HUES6 (cell line): Measurements from ENCODE around the gene CEP83.

Experiments used
- H3K27ac ChIP-seq: 2 replicates; pipeline ENCODE4 v1.7.0; 2013; ENCODE audit warnings: low read depth, mild to moderate bottlenecking, low read length, inconsistent platforms
- H3K27me3 ChIP-seq: 2 replicates; pipeline ENCODE4 v1.6.1; 2013; ENCODE audit warnings: low read length; ENCODE audit not compliant: control insufficient read depth, insufficient read depth
- H3K36me3 ChIP-seq: 2 replicates; pipeline ENCODE4 v1.6.1; 2013; ENCODE audit warnings: low read length; ENCODE audit not compliant: control insufficient read depth, insufficient read depth
- H3K4me1 ChIP-seq: 2 replicates; pipeline ENCODE4 v1.6.1; 2013; ENCODE audit warnings: low read length; ENCODE audit not compliant: control insufficient read depth, insufficient read depth
- H3K4me3 ChIP-seq: 2 replicates; pipeline ENCODE4 v1.5.1; 2013; ENCODE audit warnings: low read depth, low read length
- H3K9ac ChIP-seq: one replicate; pipeline ENCODE4 v1.6.1; 2013; ENCODE audit warnings: mild to moderate bottlenecking, low read length
- H3K9me3 ChIP-seq: 2 replicates; pipeline ENCODE4 v1.6.1; 2013; ENCODE audit warnings: low read depth, low read length; ENCODE audit not compliant: control insufficient read depth, insufficient read depth

CEP83 gene

GRCh38 chr12:94285943-94286582 lies 173.6 kb downstream of the CEP83 start:
- H3K9ac ChIP-seq = no peak overlapping the region
- no peaks in the 10 kb centered on the region for H3K36me3 ChIP-seq

GRCh38 chr12:94284859-94285258 lies 174.8 kb downstream of the CEP83 start:
- Histone ChIP-seq H3K4me1 (peaks cover 25% of the 10 kb centered on the region), H3K27me3 (no peaks in the 10 kb centered on the region), H3K9me3 (no peaks in the 10 kb centered on the region), H3K36me3 (no peaks in the 10 kb centered on the region), H3K4me3 (no peak overlapping the region), H3K27ac (no peak overlapping the region), H3K9ac (no peak overlapping the region)

More at GRCh38 chr12:94285943-94286582, 173.6 kb downstream of the CEP83 start:
- Histone ChIP-seq H3K27me3 (no peaks in the 10 kb centered on the region), H3K27ac (no peak overlapping the region), H3K9me3 (no peaks in the 10 kb centered on the region), H3K4me3 (no peak overlapping the region), H3K4me1 (peaks cover 35% of the 10 kb centered on the region)

GRCh38 chr12:94284046-94284445 lies 175.6 kb downstream of the CEP83 start:
- Histone ChIP-seq H3K4me3 (no peak overlapping the region), H3K4me1 (peaks cover 19% of the 10 kb centered on the region), H3K36me3 (no peaks in the 10 kb centered on the region), H3K9ac (no peak overlapping the region), H3K27me3 (no peaks in the 10 kb centered on the region), H3K27ac (no peak overlapping the region), H3K9me3 (no peaks in the 10 kb centered on the region)

GRCh38 chr12:94282675-94283074 lies 177.0 kb downstream of the CEP83 start:
- Histone ChIP-seq H3K4me3 (no peak overlapping the region), H3K9me3 (no peaks in the 10 kb centered on the region), H3K27me3 (no peaks in the 10 kb centered on the region), H3K9ac (no peak overlapping the region), H3K36me3 (no peaks in the 10 kb centered on the region), H3K4me1 (peaks cover 18% of the 10 kb centered on the region), H3K27ac (no peak overlapping the region)

- H3K27me3 ChIP-seq = no peaks in the 10 kb centered on the region
- H3K36me3 ChIP-seq = no peaks in the 10 kb centered on the region
- H3K9me3 ChIP-seq = no peaks in the 10 kb centered on the region
- no peaks in the 10 kb centered on the region for H3K4me1 ChIP-seq
- H3K27ac ChIP-seq = no peak overlapping the region
- H3K9ac ChIP-seq = no peak overlapping the region
- H3K4me3 ChIP-seq = no peak overlapping the region
These were observed 179.6 kb downstream of the CEP83 start for GRCh38 chr12:94280063-94280462.

- Histone ChIP-seq H3K27ac (no peak overlapping the region), H3K9me3 (no peaks in the 10 kb centered on the region), H3K36me3 (no peaks in the 10 kb centered on the region)
These were observed 182.2 kb downstream of the CEP83 start for GRCh38 chr12:94277426-94278000.

GRCh38 chr12:94276725-94277124 lies 182.9 kb downstream of the CEP83 start:
- H3K27ac ChIP-seq = no peak overlapping the region
- H3K4me3 ChIP-seq = no peak overlapping the region
- no peaks in the 10 kb centered on the region for H3K9me3 ChIP-seq

More at GRCh38 chr12:94277426-94278000, 182.2 kb downstream of the CEP83 start:
- Histone ChIP-seq H3K27me3 (no peaks in the 10 kb centered on the region), H3K9ac (no peak overlapping the region), H3K4me1 (no peaks in the 10 kb centered on the region), H3K4me3 (no peak overlapping the region)

GRCh38 chr12:94273272-94273671 lies 186.4 kb downstream of the CEP83 start:
- Histone ChIP-seq H3K4me3 (no peak overlapping the region), H3K9ac (no peak overlapping the region), H3K4me1 (no peaks in the 10 kb centered on the region), H3K27ac (no peak overlapping the region), H3K36me3 (no peaks in the 10 kb centered on the region), H3K27me3 (no peaks in the 10 kb centered on the region), H3K9me3 (no peaks in the 10 kb centered on the region)

More at GRCh38 chr12:94276725-94277124, 182.9 kb downstream of the CEP83 start:
- Histone ChIP-seq H3K4me1 (no peaks in the 10 kb centered on the region), H3K27me3 (no peaks in the 10 kb centered on the region), H3K36me3 (no peaks in the 10 kb centered on the region), H3K9ac (no peak overlapping the region)

- Histone ChIP-seq H3K36me3 (no peaks in the 10 kb centered on the region), H3K9me3 (no peaks in the 10 kb centered on the region), H3K4me3 (no peak overlapping the region), H3K27me3 (no peaks in the 10 kb centered on the region), H3K27ac (no peak overlapping the region), H3K4me1 (no peaks in the 10 kb centered on the region), H3K9ac (no peak overlapping the region)
These were observed 187.4 kb downstream of the CEP83 start for GRCh38 chr12:94272280-94272679.

- H3K4me3 ChIP-seq = no peak overlapping the region
- no peaks in the 10 kb centered on the region for H3K36me3 ChIP-seq
- no peak overlapping the region for H3K9ac ChIP-seq
- H3K27me3 ChIP-seq = no peaks in the 10 kb centered on the region
- no peaks in the 10 kb centered on the region for H3K9me3 ChIP-seq
- no peaks in the 10 kb centered on the region for H3K4me1 ChIP-seq
- no peak overlapping the region for H3K27ac ChIP-seq
These were observed 188.3 kb downstream of the CEP83 start for GRCh38 chr12:94271351-94271750.

- H3K9ac ChIP-seq = no peak overlapping the region
- peaks cover 6% of the 10 kb centered on the region for H3K4me1 ChIP-seq
- H3K27me3 ChIP-seq = no peaks in the 10 kb centered on the region
- H3K36me3 ChIP-seq = no peaks in the 10 kb centered on the region
- no peak overlapping the region for H3K4me3 ChIP-seq
- H3K27ac ChIP-seq = no peak overlapping the region
- H3K9me3 ChIP-seq = no peaks in the 10 kb centered on the region
These were observed 190.2 kb downstream of the CEP83 start for GRCh38 chr12:94269316-94269999.
